OCI-LY3 (cell line): ENCODE data around the gene UBL5.

Experiments
- H2AFZ ChIP-seq: fragments of 200-600, 300-600 bp; shearing (Covaris generic); 2 replicates; pipeline ENCODE4 v1.6.0; 2014; ENCODE audit warnings: antibody characterized with exemption, low read depth, low read length
- H3K27ac ChIP-seq: fragments of 200-600, 300-600 bp; sonication (generic); 2 replicates; pipeline ENCODE4 v1.5.1; 2014; ENCODE audit warnings: mild to moderate bottlenecking, low read length, moderate library complexity, mixed read lengths
- H3K27me3 ChIP-seq: fragments of 200-600, 300-600 bp; sonication (generic); 2 replicates; pipeline ENCODE4 v1.6.1; 2014; ENCODE audit warnings: low read depth, low read length, mixed read lengths
- H3K36me3 ChIP-seq: fragments of 200-600, 300-600 bp; sonication (generic); replicated peaks from 2 replicates; pipeline ENCODE3; 2014; ENCODE audit warnings: low read depth, low read length, mixed read lengths
- H3K4me1 ChIP-seq: fragments of 300-600, 200-600 bp; sonication (generic); 2 replicates; pipeline ENCODE4 v1.6.1; 2014; ENCODE audit warnings: low read length, mixed read lengths
- H3K4me2 ChIP-seq: fragments of 200-600, 300-600 bp; sonication (generic); 2 replicates; pipeline ENCODE4 v1.6.1; 2014; ENCODE audit warnings: low read length, mixed read lengths
- H3K4me3 ChIP-seq: fragments of 300-600, 200-600 bp; sonication (generic); 2 replicates; pipeline ENCODE4 v1.5.1; 2014; ENCODE audit warnings: antibody characterized with exemption, mild to moderate bottlenecking, low read length, moderate library complexity
- H3K79me2 ChIP-seq: fragments of 300-600, 200-600 bp; shearing (Covaris generic); 2 replicates; pipeline ENCODE4 v1.6.1; 2014; ENCODE audit warnings: mild to moderate bottlenecking, low read length, mixed read lengths
- H3K9ac ChIP-seq: fragments of 300-600, 200-600 bp; shearing (Covaris generic); 2 replicates; pipeline ENCODE4 v1.6.0; 2014; ENCODE audit warnings: mild to moderate bottlenecking, low read length, moderate library complexity
- H3K9me3 ChIP-seq: fragments of 200-600, 300-600 bp; shearing (Covaris generic); 2 replicates; pipeline ENCODE4 v1.6.1; 2014; ENCODE audit warnings: low read length, mixed read lengths; ENCODE audit not compliant: insufficient read depth
- H4K20me1 ChIP-seq: fragments of 200-600, 300-600 bp; sonication (generic); 2 replicates; pipeline ENCODE4 v1.6.1; 2016; ENCODE audit warnings: low read length, mixed read lengths; ENCODE audit not compliant: insufficient read depth
- CTCF ChIP-seq: fragments of 200-600, 300-600 bp; sonication (generic); IDR thresholded peaks from 2 replicates; pipeline ENCODE4 v1.5.1; 2014; ENCODE audit warnings: antibody characterized with exemption, low read length, low read depth
- EZH2phosphoT487 ChIP-seq: fragments of 200-600 bp; shearing (Covaris generic); IDR thresholded peaks from 2 replicates; pipeline ENCODE4 v1.6.1; 2018; ENCODE audit warnings: antibody characterized with exemption, mixed run types, low read depth

Gene UBL5

GRCh38 chr19:9850235-9850959, 22.7 kb downstream of the UBL5 start:
- H3K9me3 ChIP-seq: no peaks in the 10 kb centered on the region
- no peak overlapping the region for H3K4me2 ChIP-seq
- no peak overlapping the region for H3K9ac ChIP-seq
- peaks cover 4% of the 10 kb centered on the region; the same call in 1 of the 2 replicates for H3K4me1 ChIP-seq
- H3K79me2 ChIP-seq: no peaks in the 10 kb centered on the region
- no peak overlapping the region for H3K4me3 ChIP-seq
- peaks cover 16% of the 10 kb centered on the region for H3K36me3 ChIP-seq
- no peak overlapping the region for H2AFZ ChIP-seq
- peaks cover 16% of the 10 kb centered on the region; the same call in 1 of the 2 replicates for H4K20me1 ChIP-seq
- no peaks in the 10 kb centered on the region for H3K27me3 ChIP-seq
- no peak overlapping the region for H3K27ac ChIP-seq
- TF ChIP-seq CTCF (no peak), EZH2phosphoT487 (no peak)

DNA sequence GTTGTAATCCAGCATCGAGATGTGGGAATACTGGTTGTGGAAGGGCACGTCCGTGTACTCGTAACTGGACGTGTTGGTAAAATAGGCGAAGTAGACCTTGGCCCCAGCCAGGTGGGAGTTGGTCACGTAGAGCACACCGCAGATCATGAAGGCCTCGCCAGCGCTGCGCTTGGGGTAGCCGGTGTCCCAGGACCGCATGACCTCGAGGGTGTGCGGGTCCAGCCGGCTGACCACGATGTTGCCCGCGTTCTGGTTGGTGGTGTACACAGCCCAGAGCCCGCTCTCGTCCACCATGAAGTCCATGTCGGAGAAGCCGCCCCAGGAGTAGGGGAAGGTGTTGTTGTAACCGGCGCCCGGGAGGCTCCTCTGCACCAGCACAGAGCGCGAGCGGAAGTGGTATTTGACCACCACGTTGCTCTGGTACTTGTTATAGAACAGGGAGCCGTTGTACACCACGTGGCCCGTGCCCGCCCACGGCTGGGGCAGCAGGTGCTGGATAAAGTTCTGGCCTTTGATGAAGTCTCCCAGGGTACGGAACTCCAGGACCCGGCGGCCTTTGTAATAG, 26.6 kb downstream of the UBL5 start:
- Histone ChIP-seq H3K27me3 (no peaks in the 10 kb centered on the region), H3K9me3 (no peaks in the 10 kb centered on the region), H3K79me2 (no peaks in the 10 kb centered on the region), H3K27ac (no peak overlapping the region), H3K4me1 (peaks cover 3% of the 10 kb centered on the region; the same call in 1 of the 2 replicates), H3K4me3 (no peak overlapping the region), H2AFZ (no peak overlapping the region), H3K4me2 (no peak overlapping the region), H3K36me3 (peaks cover 1% of the 10 kb centered on the region), H4K20me1 (peaks cover 2% of the 10 kb centered on the region; the same call in 1 of the 2 replicates), H3K9ac (no peak overlapping the region)
- no peak for TF ChIP-seq CTCF
- TF ChIP-seq EZH2phosphoT487: no peak

GRCh38 chr19:9856609-9857008, 28.9 kb downstream of the UBL5 start:
- H3K27me3 ChIP-seq: peaks cover 4% of the 10 kb centered on the region
- H3K4me1 ChIP-seq: peaks cover 5% of the 10 kb centered on the region; the same call in 1 of the 2 replicates
- no peak overlapping the region for H3K27ac ChIP-seq
- H3K79me2 ChIP-seq: no peaks in the 10 kb centered on the region
- H3K9me3 ChIP-seq: no peaks in the 10 kb centered on the region
- H4K20me1 ChIP-seq: no peaks in the 10 kb centered on the region
- no peak overlapping the region for H3K4me2 ChIP-seq
- H3K36me3 ChIP-seq: no peaks in the 10 kb centered on the region
- H2AFZ ChIP-seq: no peak overlapping the region
- H3K4me3 ChIP-seq: no peak overlapping the region
- H3K9ac ChIP-seq: no peak overlapping the region
- TF ChIP-seq EZH2phosphoT487: no peak
- no peak for TF ChIP-seq CTCF

GRCh38 chr19:9857076-9857721, 29.5 kb downstream of the UBL5 start:
- Histone ChIP-seq H3K4me3 (no peak overlapping the region), H3K27ac (no peak overlapping the region), H3K79me2 (no peaks in the 10 kb centered on the region), H3K4me2 (no peak overlapping the region), H3K36me3 (no peaks in the 10 kb centered on the region), H4K20me1 (no peaks in the 10 kb centered on the region), H3K9ac (no peak overlapping the region), H3K9me3 (no peaks in the 10 kb centered on the region), H3K4me1 (peaks cover 5% of the 10 kb centered on the region; the same call in 1 of the 2 replicates), H2AFZ (no peak overlapping the region), H3K27me3 (peaks cover 4% of the 10 kb centered on the region)
- TF ChIP-seq CTCF: no peak
- no peak for TF ChIP-seq EZH2phosphoT487
